HepG2 (cell line): ENCODE measurements around the gene TXN2. TPM values are rescaled to one million over a fixed set of nuclear protein-coding genes. Genes with fewer than 3 reads are reported as not detected.
A peak's percentile ranks its signal among the peaks of the same experiment; 100 is the strongest.

Experiments
- AKAP8 ChIP-seq: sonication (generic); formaldehyde crosslinking; IDR thresholded peaks from 2 replicates; pipeline ENCODE4 v1.5.1; 2020; ENCODE audit warnings: mild to moderate bottlenecking, missing genetic modification reagents
- ARNT2 ChIP-seq: sonication (generic); formaldehyde crosslinking; IDR thresholded peaks from 2 replicates; pipeline ENCODE4 v1.8.0; 2022; ENCODE audit warnings: mild to moderate bottlenecking, low read depth, missing genetic modification reagents, moderate library complexity
- ARNTL ChIP-seq: sonication (generic); formaldehyde crosslinking; IDR thresholded peaks from 2 replicates; pipeline ENCODE4 v1.4.0; 2020; ENCODE audit warnings: mild to moderate bottlenecking, missing genetic modification reagents
- CBX1 ChIP-seq: IDR thresholded peaks from one replicate; pipeline ENCODE4 v1.6.1; 2016; ENCODE audit warnings: antibody characterized with exemption, low read depth
- CEBPB ChIP-seq: IDR thresholded peaks from 2 replicates; pipeline ENCODE4 v1.6.1; 2011; ENCODE audit warnings: low read depth, low read length, improper control_type of control experiment, borderline replicate concordance
- FIP1L1 ChIP-seq: fragments of 200-400 bp; formaldehyde crosslinking; IDR thresholded peaks from 2 replicates; pipeline ENCODE4 v1.6.1; 2018; ENCODE audit warnings: low read depth, mild to moderate bottlenecking, low read length, moderate library complexity, borderline replicate concordance; ENCODE audit not compliant: insufficient read depth
- FOXP4 ChIP-seq: sonication (generic); formaldehyde crosslinking; IDR thresholded peaks from 2 replicates; pipeline ENCODE4 v1.4.0; 2020; ENCODE audit warnings: missing genetic modification reagents
- HIVEP1 ChIP-seq: sonication (generic); formaldehyde crosslinking; IDR thresholded peaks from 2 replicates; pipeline ENCODE4 v1.4.0; 2020; ENCODE audit warnings: mild to moderate bottlenecking, missing genetic modification reagents
- HOXD1 ChIP-seq: sonication (generic); formaldehyde crosslinking; IDR thresholded peaks from 2 replicates; pipeline ENCODE4 v1.5.0; 2020; ENCODE audit warnings: missing genetic modification reagents
- KLF16 ChIP-seq, 2 experiments: sonication (generic) in 1 of 2; formaldehyde crosslinking in 1 of 2; IDR thresholded peaks; 2 replicates each; pipeline versions ENCODE4 v1.6.1 to v1.8.0; 2016 to 2023; ENCODE audit warnings: missing genetic modification reagents in 2 of 2, missing compliant biosample characterization in 1 of 2
- NFIB ChIP-seq: sonication (generic); formaldehyde crosslinking; IDR thresholded peaks from 2 replicates; pipeline ENCODE4 v1.9.0; 2021; ENCODE audit warnings: missing genetic modification reagents, mild to moderate bottlenecking, borderline replicate concordance
- RBAK ChIP-seq: sonication (generic); formaldehyde crosslinking; IDR thresholded peaks from 2 replicates; pipeline ENCODE4 v1.5.1; 2020; ENCODE audit warnings: mild to moderate bottlenecking, missing genetic modification reagents
- RNF2 ChIP-seq: fragments of 450-650 bp; conservative IDR thresholded peaks from 2 replicates; pipeline ENCODE4 v1.6.1; 2016; ENCODE audit warnings: low read depth
- ZFP82 ChIP-seq: sonication (generic); formaldehyde crosslinking; IDR thresholded peaks from 2 replicates; pipeline ENCODE4 v1.5.1; 2020; ENCODE audit warnings: mild to moderate bottlenecking, missing genetic modification reagents, borderline replicate concordance
- ZNF224 ChIP-seq: sonication (generic); formaldehyde crosslinking; IDR thresholded peaks from 2 replicates; pipeline ENCODE4 v1.5.0; 2020; ENCODE audit warnings: mild to moderate bottlenecking, missing genetic modification reagents
- ZNF768 ChIP-seq: sonication (generic); formaldehyde crosslinking; IDR thresholded peaks from 2 replicates; pipeline ENCODE4 v1.4.0; 2020; ENCODE audit warnings: missing genetic modification reagents
- ZNF782 ChIP-seq: sonication (generic); formaldehyde crosslinking; IDR thresholded peaks from 2 replicates; pipeline ENCODE4 v1.4.0; 2020; ENCODE audit warnings: missing genetic modification reagents, mild to moderate bottlenecking, borderline replicate concordance
- ZSCAN29 ChIP-seq: sonication (generic); formaldehyde crosslinking; conservative IDR thresholded peaks from 2 replicates; pipeline ENCODE4 v1.4.0; 2020; ENCODE audit warnings: mild to moderate bottlenecking, missing genetic modification reagents
- polyA plus RNA-seq, 8 experiments: library from polyadenylated mRNA; depleted of rRNA in 3 of 8; stranded (reverse) in 7 of 8; unstranded in 1 of 8; fragments of >200 nt; fragmentation: Illumina TruSeq in 4 of 8; extraction: Trizol in 4 of 8; gene quantifications; 2 replicates each; pipeline versions ENCODE4 v1.2.1 to v1.2.3, GENCODE V29; 2011 to 2016; ENCODE audit warnings: low read depth in 4 of 8, missing spikeins in 1 of 8, mixed read lengths in 1 of 8; ENCODE audit not compliant: insufficient read depth in 1 of 8
- total RNA-seq, 5 experiments: library from RNA; depleted of rRNA; stranded (reverse); fragments of >200 nt; fragmentation: Illumina TruSeq; extraction: Trizol; gene quantifications; 2 replicates each; pipeline ENCODE4 v1.2.3, GENCODE V29; 2016; ENCODE audit warnings: low read depth in 1 of 5
- TF ChIP-seq, protein P1 (sequence below): sonication (generic); formaldehyde crosslinking; IDR thresholded peaks from 2 replicates; pipeline ENCODE4 v1.9.0; 2021; ENCODE audit warnings: missing genetic modification reagents, mild to moderate bottlenecking, borderline replicate concordance
- TF ChIP-seq, protein P2 (sequence below): sonication (generic); formaldehyde crosslinking; IDR thresholded peaks from 2 replicates; pipeline ENCODE4 v1.8.1; 2023; ENCODE audit warnings: missing genetic modification reagents, inconsistent platforms, borderline replicate concordance
- TF ChIP-seq, protein P3 (sequence below): sonication (generic); formaldehyde crosslinking; conservative IDR thresholded peaks from 2 replicates; pipeline ENCODE4 v1.8.0; 2022; ENCODE audit warnings: missing genetic modification reagents

TXN2 gene
- total and polyA plus RNA-seq, 2 of the 13 experiments (the other 11 are each of a cell fraction or from before 2014, with no cell fraction given) = 41.4 to 109 TPM

DNA sequence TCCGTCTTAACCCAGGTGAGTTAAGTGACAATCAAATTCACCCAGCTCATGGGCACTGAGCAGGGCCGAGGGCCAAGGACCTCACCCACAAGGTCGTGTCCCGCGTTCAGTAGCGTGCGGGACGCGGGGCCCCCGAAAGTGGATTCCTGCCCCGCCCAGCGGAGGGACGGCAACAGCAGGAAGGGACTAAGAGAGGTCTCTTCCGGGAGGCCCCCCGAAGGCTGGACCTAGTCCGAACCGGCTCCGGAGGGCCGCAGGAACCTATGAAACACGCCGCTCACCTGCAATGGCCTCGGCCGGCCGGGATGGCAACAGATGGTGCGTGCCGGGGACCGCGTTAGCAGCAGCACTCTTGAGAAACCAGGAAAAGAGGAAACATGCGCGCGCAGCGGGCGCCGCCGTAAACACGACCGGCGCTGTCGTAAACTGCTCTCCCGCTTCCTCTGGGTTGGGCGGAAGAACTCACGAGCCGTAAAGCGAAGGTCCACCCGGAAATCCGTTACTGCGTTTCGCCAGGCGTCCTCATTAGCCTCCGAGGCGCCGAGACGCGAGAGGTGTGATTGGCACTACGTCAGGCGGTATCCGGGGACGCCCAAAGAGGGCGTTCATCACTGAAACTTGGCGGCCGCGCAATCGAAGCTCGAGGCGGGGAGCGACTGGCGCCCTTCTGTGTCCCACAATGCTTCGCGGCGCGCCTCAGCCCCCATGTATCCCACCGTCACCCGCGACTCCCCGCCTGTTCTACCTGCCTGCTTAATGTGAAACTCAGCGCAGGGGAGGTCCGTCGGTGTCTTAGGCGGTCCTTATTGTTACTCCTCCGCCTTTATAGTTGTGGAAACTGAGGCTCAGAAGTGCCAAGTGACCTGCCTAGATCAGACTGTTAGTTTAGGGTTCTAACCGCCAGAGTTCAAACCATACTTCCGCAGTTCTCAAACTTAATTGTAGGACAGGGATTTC is 47.6 kb upstream of the TXN2 start, which contains the start of gene EIF3D (continued):
- TF ChIP-seq KLF16 (CRISPR knock-in tag; IDR thresholded peaks at IDR 0.05) (peak in 1 of 2 experiments; percentile 93; a peak in 2 of 4 replicates), AKAP8 (no peak), ZFP82 (CRISPR knock-in tag) (peak; percentile 82), HIVEP1 (CRISPR knock-in tag) (no peak; the same call in none of the 2 replicates), ZNF768 (CRISPR knock-in tag) (peak; percentile 65; the same call in 1 of the 2 replicates), CBX1 (peak; percentile 84), ZSCAN29 (CRISPR knock-in tag) (peak; percentile 77; the same call in 1 of the 2 replicates), CEBPB (0 out of 2 replicates have a peak, but pooled peaks have one; percentile 25), RNF2 (peak; percentile 78), ARNT2 (CRISPR knock-in tag) (peak; percentile 74), ZNF782 (CRISPR knock-in tag) (0 out of 2 replicates have a peak, but pooled peaks have one; percentile 37), ZNF224 (CRISPR knock-in tag) (0 out of 2 replicates have a peak, but pooled peaks have one; percentile 80), FIP1L1 (no peak), RBAK (CRISPR knock-in tag) (no peak), ARNTL (peak; percentile 73; the same call in 1 of the 2 replicates), NFIB (CRISPR knock-in tag) (no peak), FOXP4 (CRISPR knock-in tag) (peak; percentile 69), HOXD1 (0 out of 2 replicates have a peak, but pooled peaks have one; percentile 19)
- TF ChIP-seq, protein P1, sequence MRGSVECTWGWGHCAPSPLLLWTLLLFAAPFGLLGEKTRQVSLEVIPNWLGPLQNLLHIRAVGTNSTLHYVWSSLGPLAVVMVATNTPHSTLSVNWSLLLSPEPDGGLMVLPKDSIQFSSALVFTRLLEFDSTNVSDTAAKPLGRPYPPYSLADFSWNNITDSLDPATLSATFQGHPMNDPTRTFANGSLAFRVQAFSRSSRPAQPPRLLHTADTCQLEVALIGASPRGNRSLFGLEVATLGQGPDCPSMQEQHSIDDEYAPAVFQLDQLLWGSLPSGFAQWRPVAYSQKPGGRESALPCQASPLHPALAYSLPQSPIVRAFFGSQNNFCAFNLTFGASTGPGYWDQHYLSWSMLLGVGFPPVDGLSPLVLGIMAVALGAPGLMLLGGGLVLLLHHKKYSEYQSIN = no peak; the same call in 1 of the 2 replicates
- TF ChIP-seq, protein P2, sequence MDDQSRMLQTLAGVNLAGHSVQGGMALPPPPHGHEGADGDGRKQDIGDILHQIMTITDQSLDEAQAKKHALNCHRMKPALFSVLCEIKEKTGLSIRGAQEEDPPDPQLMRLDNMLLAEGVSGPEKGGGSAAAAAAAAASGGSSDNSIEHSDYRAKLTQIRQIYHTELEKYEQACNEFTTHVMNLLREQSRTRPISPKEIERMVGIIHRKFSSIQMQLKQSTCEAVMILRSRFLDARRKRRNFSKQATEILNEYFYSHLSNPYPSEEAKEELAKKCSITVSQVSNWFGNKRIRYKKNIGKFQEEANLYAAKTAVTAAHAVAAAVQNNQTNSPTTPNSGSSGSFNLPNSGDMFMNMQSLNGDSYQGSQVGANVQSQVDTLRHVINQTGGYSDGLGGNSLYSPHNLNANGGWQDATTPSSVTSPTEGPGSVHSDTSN (CRISPR knock-in tag) = no peak
- TF ChIP-seq, protein P3, sequence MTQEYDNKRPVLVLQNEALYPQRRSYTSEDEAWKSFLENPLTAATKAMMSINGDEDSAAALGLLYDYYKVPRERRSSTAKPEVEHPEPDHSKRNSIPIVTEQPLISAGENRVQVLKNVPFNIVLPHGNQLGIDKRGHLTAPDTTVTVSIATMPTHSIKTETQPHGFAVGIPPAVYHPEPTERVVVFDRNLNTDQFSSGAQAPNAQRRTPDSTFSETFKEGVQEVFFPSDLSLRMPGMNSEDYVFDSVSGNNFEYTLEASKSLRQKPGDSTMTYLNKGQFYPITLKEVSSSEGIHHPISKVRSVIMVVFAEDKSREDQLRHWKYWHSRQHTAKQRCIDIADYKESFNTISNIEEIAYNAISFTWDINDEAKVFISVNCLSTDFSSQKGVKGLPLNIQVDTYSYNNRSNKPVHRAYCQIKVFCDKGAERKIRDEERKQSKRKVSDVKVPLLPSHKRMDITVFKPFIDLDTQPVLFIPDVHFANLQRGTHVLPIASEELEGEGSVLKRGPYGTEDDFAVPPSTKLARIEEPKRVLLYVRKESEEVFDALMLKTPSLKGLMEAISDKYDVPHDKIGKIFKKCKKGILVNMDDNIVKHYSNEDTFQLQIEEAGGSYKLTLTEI (CRISPR knock-in tag) = no peak
